ENCODE measurements around the gene MTG2.

GRCh38 chr20:62244644-62245108 lies 61.8 kb downstream of the MTG2 start:
- TF ChIP-seq RAD21 (conservative IDR thresholded peaks at IDR 0.05) (no peak), CTCF (IDR thresholded peaks at IDR 0.05; ENCODE audit: poor library complexity, severe bottlenecking) (no peak), POLR2AphosphoS5 (IDR thresholded peaks at IDR 0.05) (no peak), REST (IDR thresholded peaks at IDR 0.05; ENCODE audit: borderline replicate concordance) (no peak), MXI1 (conservative IDR thresholded peaks at IDR 0.05; ENCODE audit: poor library complexity, severe bottlenecking) (no peak), EZH2 (IDR thresholded peaks at IDR 0.05; ENCODE audit: borderline replicate concordance, insufficient read depth, low read length, poor library complexity, severe bottlenecking) (no peak), TAF1 (IDR thresholded peaks at IDR 0.05; ENCODE audit: low read depth) (no peak), EP300 (conservative IDR thresholded peaks at IDR 0.05; ENCODE audit: poor library complexity, severe bottlenecking) (no peak), SMC3 (conservative IDR thresholded peaks at IDR 0.05; ENCODE audit: poor library complexity) (no peak)

Measured in neural cell (in vitro differentiated cells).